Cardiac muscle cell (in vitro differentiated cells and primary cell): ENCODE measurements around the gene SYT15. TPM values are rescaled to one million over a fixed set of nuclear protein-coding genes. Genes with fewer than 3 reads are reported as not detected.
"Not testable (repeated sequence)": the region's sequence is repeated elsewhere in the genome, so short reads cannot be mapped to it uniquely, and the experiment has no call there.

ENCODE experiments used
- DNase-seq, 2 donors: peaks; one replicate each; pipeline versions ENCODE4 v3.0.0 to v3.0.0-alpha.2; 2010 to 2017; ENCODE audit warnings: low read depth in 1 of 2, low spot score in 1 of 2
- H3K27ac ChIP-seq: fragments of 200-600 bp; sonication (generic); 2 replicates; pipeline ENCODE4 v1.5.1; 2016
- H3K27me3 ChIP-seq: fragments of 200-600 bp; sonication (generic); 2 replicates; pipeline ENCODE4 v1.6.0; 2016; ENCODE audit warnings: control low read depth
- H3K36me3 ChIP-seq: fragments of 200-600 bp; sonication (generic); 2 replicates; pipeline ENCODE4 v1.5.1; 2016; ENCODE audit warnings: control low read depth
- H3K4me1 ChIP-seq: fragments of 200-600 bp; sonication (generic); 2 replicates; pipeline ENCODE4 v1.8.1; 2017; ENCODE audit warnings: low read depth, mild to moderate bottlenecking, mixed run types
- H3K4me3 ChIP-seq: fragments of 200-600 bp; sonication (generic); 2 replicates; pipeline ENCODE4 v1.5.1; 2016; ENCODE audit warnings: mild to moderate bottlenecking
- H3K9me3 ChIP-seq: fragments of 200-600 bp; sonication (generic); 2 replicates; pipeline ENCODE4 v1.5.1; 2017; ENCODE audit warnings: low read depth, mild to moderate bottlenecking, control low read depth
- polyA plus RNA-seq: library from polyadenylated mRNA; unstranded; fragments of >200 nt; fragmentation: Nextera tagmentation; extraction: Ambion mirVana; gene quantifications from 2 replicates; pipeline ENCODE4 v1.2.1, GENCODE V29; 2016
- total RNA-seq: library from RNA; depleted of rRNA; stranded (reverse); fragments of >200 nt; gene quantifications from 2 replicates; pipeline ENCODE4 v1.2.3, GENCODE V29; 2016
- TF ChIP-seq, protein P1 (sequence below): IDR thresholded peaks from 2 replicates; pipeline ENCODE4 v1.5.1; 2012; ENCODE audit warnings: low read depth, mild to moderate bottlenecking, low read length

SYT15 gene
- total and polyA plus RNA-seq, 2 experiments from 2014 or later: 0.27 to 0.71 TPM

DNA sequence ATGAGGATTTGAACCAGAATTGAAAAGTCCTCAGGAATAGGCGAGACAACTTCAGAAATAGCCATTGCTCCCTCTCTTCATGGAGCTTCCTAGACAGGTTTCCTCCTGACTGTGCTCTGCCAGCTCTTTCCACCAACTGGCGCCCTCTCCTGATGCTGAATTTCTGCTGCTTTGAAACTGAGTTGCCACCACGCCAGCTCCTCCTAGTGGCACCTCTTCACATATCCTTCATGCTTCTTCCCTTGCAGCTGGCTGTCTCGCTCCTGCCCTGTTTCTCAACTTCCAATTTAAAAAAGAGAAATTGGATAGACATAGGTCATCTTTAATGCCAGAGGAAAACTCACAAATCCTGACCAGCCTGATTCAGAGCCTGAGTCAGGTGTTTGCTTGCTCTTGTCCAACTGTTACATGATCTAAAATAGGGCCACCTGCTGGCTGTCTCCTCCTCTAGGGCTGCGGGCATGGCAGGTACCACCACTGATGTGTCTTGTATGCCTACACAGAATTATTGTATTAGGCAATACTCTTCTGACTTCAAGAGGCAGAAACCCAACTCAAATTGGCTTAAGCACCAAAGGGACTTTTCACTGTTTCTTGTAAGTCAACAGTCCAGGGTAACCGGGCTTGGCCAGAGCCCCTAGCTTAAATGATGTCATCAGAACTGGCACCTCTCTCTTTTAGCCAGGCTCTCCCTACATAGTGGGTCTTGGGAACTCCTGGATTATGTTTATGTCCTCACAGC is 13.2 kb upstream of the SYT15 start:
- not testable (repeated sequence) for H3K36me3 ChIP-seq, H3K27me3 ChIP-seq, H3K27ac ChIP-seq, H3K4me3 ChIP-seq, H3K9me3 ChIP-seq, H3K4me1 ChIP-seq
- DNase-seq: peak; percentile 74 to 81
- TF ChIP-seq, protein P1, sequence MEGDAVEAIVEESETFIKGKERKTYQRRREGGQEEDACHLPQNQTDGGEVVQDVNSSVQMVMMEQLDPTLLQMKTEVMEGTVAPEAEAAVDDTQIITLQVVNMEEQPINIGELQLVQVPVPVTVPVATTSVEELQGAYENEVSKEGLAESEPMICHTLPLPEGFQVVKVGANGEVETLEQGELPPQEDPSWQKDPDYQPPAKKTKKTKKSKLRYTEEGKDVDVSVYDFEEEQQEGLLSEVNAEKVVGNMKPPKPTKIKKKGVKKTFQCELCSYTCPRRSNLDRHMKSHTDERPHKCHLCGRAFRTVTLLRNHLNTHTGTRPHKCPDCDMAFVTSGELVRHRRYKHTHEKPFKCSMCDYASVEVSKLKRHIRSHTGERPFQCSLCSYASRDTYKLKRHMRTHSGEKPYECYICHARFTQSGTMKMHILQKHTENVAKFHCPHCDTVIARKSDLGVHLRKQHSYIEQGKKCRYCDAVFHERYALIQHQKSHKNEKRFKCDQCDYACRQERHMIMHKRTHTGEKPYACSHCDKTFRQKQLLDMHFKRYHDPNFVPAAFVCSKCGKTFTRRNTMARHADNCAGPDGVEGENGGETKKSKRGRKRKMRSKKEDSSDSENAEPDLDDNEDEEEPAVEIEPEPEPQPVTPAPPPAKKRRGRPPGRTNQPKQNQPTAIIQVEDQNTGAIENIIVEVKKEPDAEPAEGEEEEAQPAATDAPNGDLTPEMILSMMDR: peak; percentile 69

DNA sequence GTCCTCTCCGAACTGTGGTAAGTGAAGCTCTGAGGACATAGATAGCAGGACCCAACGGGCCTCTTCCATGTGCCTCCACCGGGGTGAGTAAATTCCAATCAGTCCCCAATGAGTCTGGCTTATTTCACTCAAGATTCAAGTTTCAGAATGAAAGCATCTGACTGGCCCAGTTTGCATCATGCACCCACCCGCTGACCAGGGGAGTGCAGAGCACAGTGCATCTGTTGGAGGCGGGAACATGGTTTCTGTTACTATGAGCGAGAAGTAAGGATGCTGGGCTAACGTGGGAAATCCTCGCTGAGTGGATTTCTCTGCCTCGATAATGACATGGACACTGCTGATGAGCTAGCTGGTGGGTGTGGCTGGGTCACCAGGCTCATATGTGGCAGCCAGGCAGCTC is 11.8 kb upstream of the SYT15 start:
- DNase-seq, H3K27ac ChIP-seq, H3K36me3 ChIP-seq, H3K4me1 ChIP-seq, H3K9me3 ChIP-seq, H3K27me3 ChIP-seq, H3K4me3 ChIP-seq: not testable (repeated sequence)

DNA sequence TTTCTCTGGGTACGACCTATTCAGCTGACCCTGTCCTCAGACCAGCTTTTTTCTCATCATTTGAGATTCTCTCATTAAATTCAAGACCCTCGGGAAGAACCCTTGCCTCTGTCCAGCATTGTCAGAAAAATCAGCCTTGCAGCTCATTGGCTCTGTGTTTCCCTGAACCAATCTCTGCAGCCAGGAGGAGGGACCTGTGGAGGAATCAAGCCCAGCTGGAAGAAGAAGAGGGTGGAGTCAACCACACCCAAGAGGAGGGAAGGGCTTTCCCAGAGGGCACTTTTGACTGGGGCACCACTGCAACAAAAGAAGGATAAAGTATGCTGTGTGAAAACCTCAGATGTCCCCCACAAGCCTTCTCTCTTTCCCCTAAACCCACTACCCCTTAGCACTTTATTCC is 8.3 kb upstream of the SYT15 start:
- DNase-seq, H3K4me1 ChIP-seq, H3K36me3 ChIP-seq, H3K4me3 ChIP-seq, H3K27ac ChIP-seq, H3K9me3 ChIP-seq, H3K27me3 ChIP-seq: not testable (repeated sequence)

DNA sequence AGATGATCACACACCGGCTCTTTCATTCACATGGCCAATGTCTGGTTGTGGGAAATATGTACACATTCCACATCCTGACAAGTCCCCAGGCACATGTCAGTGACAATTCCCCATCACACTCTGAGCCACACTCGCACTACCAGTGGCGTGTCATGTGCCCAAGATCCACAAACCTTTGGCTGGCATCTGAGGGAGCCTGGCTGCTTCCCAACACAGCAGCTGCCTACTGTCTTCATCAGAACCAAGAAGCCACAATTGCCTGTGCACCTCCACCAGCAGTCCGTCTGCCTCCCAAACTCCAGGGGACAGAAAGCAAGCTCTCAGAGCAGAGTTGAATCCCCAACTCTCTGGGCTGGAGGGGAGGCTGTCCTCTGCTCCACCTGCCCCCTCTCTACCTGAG is 6.2 kb upstream of the SYT15 start:
- DNase-seq, H3K27me3 ChIP-seq, H3K4me1 ChIP-seq, H3K27ac ChIP-seq, H3K36me3 ChIP-seq, H3K4me3 ChIP-seq, H3K9me3 ChIP-seq: not testable (repeated sequence)

DNA sequence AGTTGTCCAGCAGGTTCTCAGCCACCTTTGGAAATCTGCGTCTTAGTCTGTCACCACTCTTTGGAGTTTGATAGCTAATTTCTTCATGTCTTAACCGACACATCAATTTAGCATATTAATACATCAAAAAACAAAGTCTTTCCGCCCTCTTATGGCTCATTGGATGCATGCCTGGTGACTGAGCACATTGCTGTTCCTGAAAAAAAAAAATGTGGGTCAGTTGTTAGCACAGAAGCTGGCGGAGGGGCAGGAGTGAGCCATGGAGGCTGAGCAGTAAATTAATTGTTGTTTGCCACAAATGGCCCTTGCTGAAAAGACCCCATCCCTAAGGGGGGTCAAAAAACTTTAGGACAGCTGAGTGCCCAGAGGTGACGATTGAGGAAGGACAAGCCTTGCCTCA is 5.6 kb upstream of the SYT15 start:
- not testable (repeated sequence) for H3K27me3 ChIP-seq, H3K4me1 ChIP-seq, H3K9me3 ChIP-seq, H3K4me3 ChIP-seq, H3K27ac ChIP-seq, H3K36me3 ChIP-seq
- peak; percentile 0 to 41 for DNase-seq

DNA sequence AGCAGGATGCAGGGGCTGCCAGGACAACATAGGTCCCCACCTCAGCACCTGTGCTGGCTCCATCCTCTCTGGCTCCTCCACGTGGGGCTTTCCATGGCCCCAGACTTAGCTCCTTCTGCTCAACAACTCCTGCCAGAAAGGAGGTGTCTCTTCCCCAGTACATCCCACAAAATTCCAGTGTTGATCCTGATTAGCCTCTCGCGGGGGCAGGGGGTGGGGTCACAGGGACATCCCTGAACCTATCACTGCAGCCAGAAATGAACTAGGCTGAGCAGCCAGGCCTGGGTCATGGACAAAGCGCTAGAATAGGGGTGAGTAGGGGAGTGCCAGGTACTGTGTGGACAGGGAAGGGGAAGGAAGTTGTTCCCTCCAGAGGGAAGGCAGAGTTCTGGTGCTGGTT is 5.0 kb upstream of the SYT15 start:
- peaks cover 14% of the 10 kb centered on the region for H3K27me3 ChIP-seq

DNA sequence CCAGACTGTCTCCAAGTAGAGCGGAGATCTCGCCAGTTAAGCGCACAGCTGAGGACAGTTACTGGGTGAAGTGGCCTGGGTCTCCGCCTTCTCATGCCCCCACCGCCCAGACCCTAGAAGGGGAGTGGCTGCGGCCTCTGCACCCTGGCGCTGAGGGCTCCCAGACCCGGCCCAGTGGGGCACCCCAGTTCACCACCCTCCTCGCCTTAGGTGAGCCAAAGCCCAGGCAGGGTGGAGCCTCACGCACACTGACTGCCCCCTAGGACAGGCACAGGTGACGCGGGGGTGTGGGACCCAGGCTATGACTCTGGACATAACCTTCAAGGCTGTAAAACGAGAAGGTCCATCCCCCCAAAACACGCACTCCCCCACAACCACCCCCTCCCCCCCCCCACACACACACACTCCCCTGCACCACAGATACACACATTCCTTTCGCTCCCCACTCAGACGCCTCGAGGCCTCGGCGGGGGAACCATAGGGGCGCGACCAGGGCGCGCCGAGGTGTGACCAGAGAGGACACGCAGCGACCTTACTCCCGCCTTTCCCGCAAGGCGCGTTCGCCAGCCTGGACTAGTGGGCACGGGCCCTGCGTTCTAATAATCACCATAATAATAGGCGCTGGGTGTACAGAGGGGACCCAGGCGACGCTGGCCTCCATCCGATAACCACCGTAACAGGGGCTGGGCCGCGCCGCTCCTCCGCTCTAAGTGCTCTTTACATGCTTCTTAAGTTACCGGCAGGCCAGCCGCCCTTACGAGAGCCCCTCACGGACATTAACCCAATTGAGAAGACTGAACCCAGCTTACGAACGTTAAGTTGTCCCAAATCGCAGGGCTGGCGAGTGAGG is 1.1 kb upstream of the SYT15 start:
- H3K36me3 ChIP-seq, H3K4me1 ChIP-seq, H3K27ac ChIP-seq, H3K4me3 ChIP-seq, H3K9me3 ChIP-seq: not testable (repeated sequence)
- peaks cover 14% of the 10 kb centered on the region for H3K27me3 ChIP-seq
- peak in 1 of 2 donors; percentile 0 for DNase-seq

More for the DNA sequence above, 5.0 kb upstream of the SYT15 start:
- H3K36me3 ChIP-seq, H3K4me3 ChIP-seq, DNase-seq, H3K9me3 ChIP-seq, H3K4me1 ChIP-seq, H3K27ac ChIP-seq: not testable (repeated sequence)

DNA sequence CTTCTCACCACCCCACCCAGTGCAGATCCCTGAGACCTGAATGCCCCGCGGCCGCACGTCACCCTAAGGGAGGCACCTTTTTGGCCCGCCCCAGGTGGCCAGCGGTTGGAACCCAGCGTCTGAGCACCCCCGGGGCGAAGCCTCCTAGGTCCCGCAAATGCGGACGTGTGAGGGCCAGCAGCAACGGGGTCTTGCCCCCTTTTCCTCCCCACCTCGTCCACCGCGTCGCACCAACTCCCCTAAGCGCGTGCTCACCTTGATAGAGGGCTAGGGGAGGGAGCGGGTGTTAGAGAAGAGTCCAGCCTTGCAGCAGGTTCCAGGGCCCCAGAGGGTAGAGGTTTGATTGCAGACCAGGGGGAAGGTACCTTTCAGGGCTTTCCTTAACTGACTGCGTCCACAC is 450 bp downstream of the SYT15 start:
- not testable (repeated sequence) for H3K27ac ChIP-seq, DNase-seq
- H3K27me3 ChIP-seq: peaks cover 14% of the 10 kb centered on the region

DNA sequence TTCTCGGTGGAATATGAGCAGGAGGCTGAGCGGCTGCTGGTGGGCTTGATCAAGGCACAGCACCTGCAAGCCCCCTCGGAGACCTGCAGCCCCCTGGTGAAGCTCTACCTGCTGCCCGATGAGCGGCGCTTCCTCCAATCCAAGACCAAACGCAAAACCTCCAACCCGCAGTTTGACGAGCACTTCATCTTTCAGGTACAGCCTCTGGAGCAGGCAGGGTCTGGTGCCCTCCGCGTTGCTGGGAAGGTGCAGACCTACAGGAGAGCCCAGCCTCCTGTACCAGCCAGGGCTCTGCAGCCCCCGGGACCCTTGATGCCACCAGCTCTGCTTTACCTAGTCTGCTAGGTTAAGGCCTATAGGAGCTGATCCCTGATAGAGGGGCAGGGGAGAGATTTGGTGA is 3.1 kb downstream of the SYT15 start:
- not testable (repeated sequence) for H3K27ac ChIP-seq, H3K9me3 ChIP-seq, H3K4me3 ChIP-seq, DNase-seq, H3K36me3 ChIP-seq, H3K4me1 ChIP-seq
- H3K27me3 ChIP-seq: peaks cover 14% of the 10 kb centered on the region

More for the DNA sequence above, 450 bp downstream of the SYT15 start:
- H3K4me1 ChIP-seq, H3K36me3 ChIP-seq, H3K4me3 ChIP-seq, H3K9me3 ChIP-seq: not testable (repeated sequence)

DNA sequence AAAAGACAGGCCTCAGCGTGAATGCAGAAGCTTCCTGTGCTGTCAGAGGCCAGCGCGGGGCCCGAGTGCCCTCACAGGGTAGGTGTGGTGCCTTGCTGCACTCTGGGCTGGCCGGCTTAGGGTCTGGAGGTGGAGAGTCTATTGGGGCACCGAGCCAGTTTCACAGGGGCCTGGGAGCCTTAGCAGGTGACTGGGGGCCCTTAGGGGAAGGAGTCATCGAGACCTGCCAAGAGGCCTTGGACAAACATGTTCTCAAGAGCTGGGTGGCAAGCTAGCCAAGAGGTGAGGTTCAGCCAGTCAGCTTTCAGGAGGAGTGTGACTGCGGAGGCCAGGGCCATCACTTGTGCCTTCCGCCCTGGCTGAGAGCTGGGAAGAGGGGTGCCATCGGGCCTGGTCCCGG is 3.6 kb downstream of the SYT15 start:
- H3K4me3 ChIP-seq, H3K36me3 ChIP-seq, DNase-seq, H3K27ac ChIP-seq, H3K4me1 ChIP-seq, H3K9me3 ChIP-seq: not testable (repeated sequence)
- peaks cover 13% of the 10 kb centered on the region for H3K27me3 ChIP-seq

DNA sequence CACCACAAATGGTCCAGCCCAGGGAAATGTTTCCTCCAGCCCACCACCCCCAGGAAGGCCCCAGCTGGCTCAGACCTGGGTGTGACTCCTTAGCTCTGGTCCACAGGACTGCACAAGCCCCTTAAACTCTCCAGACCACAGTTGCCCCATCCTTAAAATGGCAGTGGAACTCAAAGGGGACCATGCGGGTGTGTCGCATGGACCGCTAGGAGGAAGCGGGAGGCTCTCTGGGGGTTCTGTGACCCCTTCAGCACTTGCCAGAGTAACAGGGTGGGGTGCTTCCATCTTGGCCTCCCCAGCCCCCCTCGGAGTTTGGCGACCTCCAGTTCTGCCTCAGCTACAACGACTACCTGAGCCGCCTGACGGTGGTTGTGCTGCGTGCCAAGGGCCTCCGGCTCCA is 5.3 kb downstream of the SYT15 start:
- not testable (repeated sequence) for H3K4me1 ChIP-seq, H3K27ac ChIP-seq, H3K36me3 ChIP-seq, DNase-seq, H3K9me3 ChIP-seq, H3K27me3 ChIP-seq, H3K4me3 ChIP-seq

DNA sequence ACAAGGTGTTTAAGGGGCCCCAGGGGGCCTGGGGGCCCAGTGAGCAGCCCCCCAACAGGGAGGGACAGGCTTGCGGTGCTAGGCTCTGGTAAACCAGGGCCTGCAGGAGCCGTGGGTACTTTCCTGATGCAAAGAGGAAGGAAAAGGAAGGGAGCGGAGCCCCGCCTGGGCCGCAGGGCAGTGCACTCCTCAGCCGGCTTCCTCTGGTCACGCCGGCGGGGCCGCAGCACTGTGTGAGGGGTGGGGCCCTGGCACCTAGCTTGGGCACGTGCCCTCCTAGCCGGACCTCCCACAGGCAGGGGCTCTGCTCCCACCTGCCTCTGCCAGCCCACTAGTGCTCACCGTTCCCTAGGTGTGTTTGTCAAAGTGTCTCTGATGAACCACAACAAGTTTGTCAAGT is 6.3 kb downstream of the SYT15 start:
- not testable (repeated sequence) for H3K36me3 ChIP-seq, DNase-seq, H3K9me3 ChIP-seq, H3K4me3 ChIP-seq, H3K4me1 ChIP-seq, H3K27ac ChIP-seq, H3K27me3 ChIP-seq

DNA sequence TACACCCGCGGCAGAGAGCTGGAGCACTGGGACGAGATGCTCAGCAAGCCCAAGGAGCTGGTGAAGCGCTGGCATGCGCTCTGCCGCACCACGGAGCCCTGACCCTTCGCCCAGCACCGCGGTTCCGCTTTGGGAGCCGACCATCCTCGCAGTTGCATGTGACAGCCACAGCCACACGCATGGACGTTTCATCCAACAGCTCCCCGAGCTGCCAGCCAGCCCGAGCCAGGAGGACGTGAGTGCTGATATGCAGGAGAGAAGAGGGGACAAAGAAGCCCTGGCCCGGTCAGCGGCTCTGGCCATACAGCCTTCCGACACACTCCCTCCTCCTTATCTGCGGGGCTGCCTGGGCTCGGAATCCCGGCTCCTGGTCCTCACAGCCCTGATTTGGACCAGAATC is 8.6 kb downstream of the SYT15 start:
- H3K27me3 ChIP-seq, H3K36me3 ChIP-seq, H3K4me3 ChIP-seq, H3K27ac ChIP-seq, H3K4me1 ChIP-seq, DNase-seq, H3K9me3 ChIP-seq: not testable (repeated sequence)
